OCI-LY1 (cell line): ENCODE data around the gene RNASE2.

ENCODE experiments used
- CTCF ChIP-seq: fragments of 200-600 bp; sonication (generic), shearing (Covaris generic); IDR thresholded peaks from 2 replicates; pipeline ENCODE4 v1.5.1; 2017; ENCODE audit warnings: mild to moderate bottlenecking, antibody characterized with exemption, low read length, moderate library complexity, mixed read lengths
- EZH2 ChIP-seq: fragments of 200-600 bp; sonication (generic), shearing (Covaris generic); IDR thresholded peaks from 2 replicates; pipeline ENCODE4 v1.8.0; 2017; ENCODE audit warnings: borderline replicate concordance, mixed run types, mild to moderate bottlenecking, antibody characterized with exemption, low read length, moderate library complexity, mixed read lengths

- peak; percentile 86 for TF ChIP-seq CTCF
- no peak for TF ChIP-seq EZH2
These were observed 21.0 kb upstream of the RNASE2 start for GRCh38 chr14:20934148-20934762.
